WERI-Rb-1 (cell line): ENCODE measurements around the gene SUN2.

ENCODE experiments used
- DNase-seq: peaks from one replicate; pipeline ENCODE4 v3.0.0-alpha.2; 2020
- H3K27ac ChIP-seq: fragments of 250-450 bp; sonication (Bioruptor Pico); 2 replicates; pipeline ENCODE4 v1.5.1; 2020; ENCODE audit warnings: mild to moderate bottlenecking, moderate library complexity
- H3K27me3 ChIP-seq: fragments of 250-450 bp; sonication (Bioruptor Pico); 2 replicates; pipeline ENCODE4 v1.5.1; 2021; ENCODE audit warnings: mild to moderate bottlenecking, low read depth, moderate library complexity; ENCODE audit not compliant: insufficient read depth, severe bottlenecking
- H3K36me3 ChIP-seq: fragments of 250-450 bp; sonication (Bioruptor Pico); 2 replicates; pipeline ENCODE4 v1.5.1; 2020; ENCODE audit warnings: mild to moderate bottlenecking, moderate library complexity
- H3K4me3 ChIP-seq: 2 replicates; pipeline ENCODE4 v1.5.1; 2011; ENCODE audit warnings: low read depth, mild to moderate bottlenecking, control low read depth, low read length
- H3K9me3 ChIP-seq: fragments of 250-450 bp; sonication (Bioruptor Pico); 2 replicates; pipeline ENCODE4 v1.5.1; 2021; ENCODE audit warnings: mild to moderate bottlenecking, moderate library complexity; ENCODE audit not compliant: severe bottlenecking
- TF ChIP-seq, protein P1 (sequence below): IDR thresholded peaks from 2 replicates; pipeline ENCODE4 v1.5.1; 2011; ENCODE audit warnings: low read depth, mild to moderate bottlenecking, control low read depth, inconsistent platforms, low read length

SUN2 gene

DNA sequence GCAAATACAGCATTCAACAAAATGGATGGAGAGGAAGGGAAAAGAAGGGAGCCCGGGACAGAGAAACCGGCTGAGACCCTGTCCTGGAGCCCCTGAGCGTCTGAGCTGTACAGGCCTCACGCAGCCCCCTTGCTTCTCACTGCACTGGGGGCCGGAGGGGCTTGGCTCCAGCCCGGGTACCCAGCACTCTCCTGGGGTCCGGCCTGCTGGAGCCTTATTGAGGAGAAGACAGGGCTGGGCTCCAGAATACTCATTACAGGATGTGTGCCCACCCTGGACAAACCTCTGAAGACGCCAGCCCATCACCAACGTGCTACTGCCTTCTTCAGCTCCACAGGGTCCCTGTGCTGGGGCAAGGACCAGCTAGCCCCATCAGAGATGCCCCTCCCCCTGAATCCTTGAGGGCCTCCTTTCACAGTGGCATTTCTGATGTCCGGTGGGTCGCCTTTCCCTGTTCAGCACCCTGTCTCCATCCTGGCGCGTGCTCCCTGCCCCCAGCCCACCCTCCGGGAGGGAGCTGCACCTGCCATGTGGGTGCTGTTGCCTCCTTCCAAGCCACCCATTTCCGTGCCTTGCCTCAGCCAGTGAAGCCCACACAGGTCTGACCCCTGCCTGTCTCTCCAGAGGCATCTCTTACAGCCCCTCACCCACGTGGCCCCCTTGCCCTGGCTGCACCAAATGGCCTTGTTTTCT is 14.6 kb upstream of the SUN2 start:
- TF ChIP-seq, protein P1, sequence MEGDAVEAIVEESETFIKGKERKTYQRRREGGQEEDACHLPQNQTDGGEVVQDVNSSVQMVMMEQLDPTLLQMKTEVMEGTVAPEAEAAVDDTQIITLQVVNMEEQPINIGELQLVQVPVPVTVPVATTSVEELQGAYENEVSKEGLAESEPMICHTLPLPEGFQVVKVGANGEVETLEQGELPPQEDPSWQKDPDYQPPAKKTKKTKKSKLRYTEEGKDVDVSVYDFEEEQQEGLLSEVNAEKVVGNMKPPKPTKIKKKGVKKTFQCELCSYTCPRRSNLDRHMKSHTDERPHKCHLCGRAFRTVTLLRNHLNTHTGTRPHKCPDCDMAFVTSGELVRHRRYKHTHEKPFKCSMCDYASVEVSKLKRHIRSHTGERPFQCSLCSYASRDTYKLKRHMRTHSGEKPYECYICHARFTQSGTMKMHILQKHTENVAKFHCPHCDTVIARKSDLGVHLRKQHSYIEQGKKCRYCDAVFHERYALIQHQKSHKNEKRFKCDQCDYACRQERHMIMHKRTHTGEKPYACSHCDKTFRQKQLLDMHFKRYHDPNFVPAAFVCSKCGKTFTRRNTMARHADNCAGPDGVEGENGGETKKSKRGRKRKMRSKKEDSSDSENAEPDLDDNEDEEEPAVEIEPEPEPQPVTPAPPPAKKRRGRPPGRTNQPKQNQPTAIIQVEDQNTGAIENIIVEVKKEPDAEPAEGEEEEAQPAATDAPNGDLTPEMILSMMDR = no peak
- Histone ChIP-seq H3K9me3 (no peaks in the 10 kb centered on the region), H3K4me3 (no peak overlapping the region), H3K36me3 (no peaks in the 10 kb centered on the region), H3K27ac (no peak overlapping the region), H3K27me3 (no peaks in the 10 kb centered on the region)
- no peak for DNase-seq

DNA sequence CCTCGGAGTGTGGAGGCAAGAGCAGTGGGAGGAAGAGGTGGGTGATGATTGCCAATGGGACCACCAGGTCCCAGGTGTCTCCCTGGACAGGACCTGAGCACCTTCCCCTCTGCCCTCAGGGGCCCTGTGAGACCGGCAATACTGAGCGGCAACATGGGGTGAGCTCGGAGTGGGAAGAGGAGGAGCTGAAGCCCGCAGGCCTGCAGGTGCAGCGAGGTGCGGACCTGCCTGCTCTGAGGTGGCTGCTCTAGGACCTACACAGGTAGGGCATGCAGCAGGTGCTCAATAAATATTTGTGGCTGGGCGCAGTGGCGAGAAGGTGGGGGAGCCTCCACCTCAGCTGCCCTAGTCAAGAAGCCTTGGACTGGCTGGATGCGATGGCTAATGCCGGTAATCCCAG is 12.2 kb upstream of the SUN2 start:
- H3K27ac ChIP-seq = no peak overlapping the region
- H3K4me3 ChIP-seq = no peak overlapping the region
- H3K36me3 ChIP-seq = no peaks in the 10 kb centered on the region
- no peaks in the 10 kb centered on the region for H3K9me3 ChIP-seq
- H3K27me3 ChIP-seq = no peaks in the 10 kb centered on the region
- TF ChIP-seq, protein P1 = no peak
- DNase-seq = no peak

DNA sequence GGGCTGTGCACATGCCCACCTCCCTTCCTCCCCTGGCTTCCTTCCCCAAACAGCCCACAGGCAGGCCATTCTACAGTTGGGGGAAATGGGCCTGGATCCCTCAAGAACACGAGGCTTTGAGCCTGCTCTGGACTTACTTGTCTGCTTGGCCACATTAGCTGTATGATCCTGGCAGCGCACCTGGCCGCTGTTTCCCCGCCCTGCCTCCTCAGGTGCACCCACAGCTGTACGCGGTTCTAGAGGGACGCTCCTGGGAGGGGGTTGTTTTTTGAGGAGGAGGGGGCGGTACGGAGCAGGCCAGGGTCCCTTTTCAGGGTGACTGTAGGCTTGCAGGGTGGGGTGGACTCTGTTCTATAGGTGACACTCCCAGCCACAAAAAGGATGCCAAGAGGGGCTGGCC is 11.5 kb upstream of the SUN2 start:
- Histone ChIP-seq H3K27ac (no peak overlapping the region), H3K9me3 (no peaks in the 10 kb centered on the region), H3K27me3 (no peaks in the 10 kb centered on the region), H3K4me3 (no peak overlapping the region), H3K36me3 (no peaks in the 10 kb centered on the region)
- DNase-seq = no peak
- TF ChIP-seq, protein P1 = no peak

DNA sequence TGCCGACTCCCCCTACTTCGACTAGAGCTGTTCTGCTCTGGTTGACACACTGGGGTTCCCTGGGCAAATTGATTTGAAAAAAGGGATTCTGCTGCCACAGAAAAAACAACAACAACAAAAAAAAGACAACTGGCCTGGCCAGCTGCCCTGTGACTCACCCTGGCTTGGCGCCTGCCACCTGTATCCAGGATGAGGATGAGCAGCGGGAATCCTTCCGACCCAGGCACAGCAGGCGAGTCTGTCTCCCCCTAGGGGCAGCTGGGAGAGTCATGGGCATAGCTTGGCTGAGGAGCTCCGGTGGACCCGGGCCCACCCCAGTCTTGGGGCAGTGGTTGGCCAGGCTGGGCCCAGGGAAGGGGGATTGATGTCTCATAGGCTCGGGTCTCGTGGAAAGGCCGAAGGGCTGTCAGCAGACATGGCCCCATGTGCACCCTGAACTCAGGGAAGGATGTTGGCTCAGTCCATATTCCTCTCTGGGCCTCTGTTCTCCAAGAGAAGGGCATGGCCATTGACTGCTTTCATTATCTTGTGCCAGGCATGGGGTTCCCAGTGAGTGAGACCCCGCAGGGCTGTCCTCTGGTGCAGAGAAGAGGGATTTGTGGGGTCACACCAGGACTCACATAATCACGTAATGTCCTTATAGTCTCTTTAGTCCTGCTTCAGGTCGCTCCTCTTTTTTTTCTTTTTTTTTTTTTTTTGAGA is 10.4 kb upstream of the SUN2 start:
- Histone ChIP-seq H3K27ac (peak overlapping the region; percentile 13), H3K27me3 (no peaks in the 10 kb centered on the region), H3K4me3 (no peak overlapping the region), H3K9me3 (no peaks in the 10 kb centered on the region), H3K36me3 (no peaks in the 10 kb centered on the region)
- DNase-seq = peak; percentile 86
- TF ChIP-seq, protein P1 = peak; percentile 96

DNA sequence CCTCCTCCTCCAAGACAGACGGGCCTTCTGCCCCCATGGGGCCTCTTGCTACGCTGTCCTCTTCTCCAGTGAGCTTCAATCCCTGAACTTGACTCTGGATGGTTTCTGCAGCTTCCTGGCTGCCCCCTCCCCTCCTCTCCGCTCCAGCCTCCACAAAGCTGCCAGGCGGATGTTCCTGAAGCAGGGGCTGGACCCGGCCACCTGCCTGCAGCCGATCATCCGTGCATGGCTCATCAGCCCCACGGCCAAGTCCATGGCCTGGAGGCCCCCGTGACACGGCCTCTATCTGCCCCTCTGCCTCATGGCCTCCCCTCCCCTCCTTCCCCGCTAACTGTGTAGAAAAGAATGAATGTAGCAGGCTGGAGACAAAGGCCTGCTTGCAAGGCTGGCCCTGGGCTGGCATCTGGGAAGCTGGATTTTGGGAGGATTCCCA is 6.8 kb upstream of the SUN2 start:
- Histone ChIP-seq H3K36me3 (no peaks in the 10 kb centered on the region), H3K9me3 (no peaks in the 10 kb centered on the region), H3K4me3 (no peak overlapping the region; the same call in 1 of the 2 replicates), H3K27ac (peak overlapping the region; percentile 84), H3K27me3 (no peaks in the 10 kb centered on the region)
- TF ChIP-seq, protein P1 = no peak
- peak; percentile 86 for DNase-seq
